Vagina (tissue), 2 donors: ENCODE results near the gene MPP2.

Experiments used
- CTCF ChIP-seq, 3 experiments: fragments of 450-650 bp in 2 of 3; fragments of 200-600 bp in 1 of 3; sonication (generic) in 1 of 3; IDR thresholded peaks; one replicate each; pipeline ENCODE4 v1.5.1; 2017 to 2019; ENCODE audit warnings: antibody characterized with exemption in 3 of 3, mild to moderate bottlenecking in 2 of 3, moderate library complexity in 2 of 3
- POLR2AphosphoS5 ChIP-seq, 2 donors: sonication (generic); formaldehyde crosslinking; IDR thresholded peaks; one replicate each; pipeline ENCODE4 v1.9.0; 2017; ENCODE audit warnings: antibody characterized with exemption in 2 of 2, mild to moderate bottlenecking in 2 of 2, low read depth in 1 of 2; ENCODE audit not compliant: insufficient read depth in 1 of 2

DNA sequence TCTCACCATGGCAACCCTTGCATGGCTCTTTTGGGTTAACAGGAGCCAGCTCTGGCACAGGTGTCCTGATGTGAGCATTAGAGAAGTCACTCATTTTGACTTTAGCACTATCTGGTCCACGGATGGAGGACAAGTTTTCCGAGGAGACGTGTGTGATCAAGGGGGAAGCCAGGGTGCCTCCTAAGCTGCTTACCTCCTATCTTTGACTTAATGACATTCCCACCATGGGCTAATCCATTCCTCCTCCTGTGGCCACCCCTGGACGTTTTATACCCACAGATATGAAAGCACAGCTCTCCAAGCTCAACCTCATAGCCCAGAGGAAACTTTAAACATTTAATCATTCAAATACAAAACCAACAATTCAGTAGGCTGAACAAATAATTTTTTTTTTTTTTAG, 18.8 kb downstream of the MPP2 start:
- TF ChIP-seq CTCF (IDR thresholded peaks at IDR 0.05) (no peak), POLR2AphosphoS5 (IDR thresholded peaks at IDR 0.05; ENCODE audit: insufficient read depth in 1 of 2, low read depth in 1 of 2) (no peak)
